IPS-20b (cell line): ENCODE measurements around the gene NOTUM.
"Not testable (repeated sequence)": the region's sequence is repeated elsewhere in the genome, so short reads cannot be mapped to it uniquely, and the experiment has no call there.

Experiments used
- H3K27ac ChIP-seq: one replicate; pipeline ENCODE4 v1.5.1; 2013; ENCODE audit warnings: low read length
- H3K27me3 ChIP-seq: 2 replicates; pipeline ENCODE4 v1.6.1; 2013; ENCODE audit warnings: mild to moderate bottlenecking, low read length, inconsistent platforms; ENCODE audit not compliant: insufficient read depth
- H3K36me3 ChIP-seq: 2 replicates; pipeline ENCODE4 v1.6.1; 2013; ENCODE audit warnings: low read depth, mild to moderate bottlenecking, inconsistent platforms, low read length, moderate library complexity; ENCODE audit not compliant: insufficient read depth
- H3K4me1 ChIP-seq: 2 replicates; pipeline ENCODE4 v1.6.1; 2013; ENCODE audit warnings: mild to moderate bottlenecking, control low read depth, inconsistent platforms, low read length, moderate library complexity; ENCODE audit not compliant: insufficient read depth
- H3K4me3 ChIP-seq: 2 replicates; pipeline ENCODE4 v1.5.1; 2013; ENCODE audit warnings: mild to moderate bottlenecking, low read length, inconsistent platforms
- H3K9ac ChIP-seq: 2 replicates; pipeline ENCODE4 v1.6.1; 2013; ENCODE audit warnings: low read depth, mild to moderate bottlenecking, inconsistent platforms, low read length, moderate library complexity
- H3K9me3 ChIP-seq: 2 replicates; pipeline ENCODE4 v1.6.1; 2013; ENCODE audit warnings: mild to moderate bottlenecking, low read depth, low read length, inconsistent platforms; ENCODE audit not compliant: insufficient read depth

NOTUM gene

DNA sequence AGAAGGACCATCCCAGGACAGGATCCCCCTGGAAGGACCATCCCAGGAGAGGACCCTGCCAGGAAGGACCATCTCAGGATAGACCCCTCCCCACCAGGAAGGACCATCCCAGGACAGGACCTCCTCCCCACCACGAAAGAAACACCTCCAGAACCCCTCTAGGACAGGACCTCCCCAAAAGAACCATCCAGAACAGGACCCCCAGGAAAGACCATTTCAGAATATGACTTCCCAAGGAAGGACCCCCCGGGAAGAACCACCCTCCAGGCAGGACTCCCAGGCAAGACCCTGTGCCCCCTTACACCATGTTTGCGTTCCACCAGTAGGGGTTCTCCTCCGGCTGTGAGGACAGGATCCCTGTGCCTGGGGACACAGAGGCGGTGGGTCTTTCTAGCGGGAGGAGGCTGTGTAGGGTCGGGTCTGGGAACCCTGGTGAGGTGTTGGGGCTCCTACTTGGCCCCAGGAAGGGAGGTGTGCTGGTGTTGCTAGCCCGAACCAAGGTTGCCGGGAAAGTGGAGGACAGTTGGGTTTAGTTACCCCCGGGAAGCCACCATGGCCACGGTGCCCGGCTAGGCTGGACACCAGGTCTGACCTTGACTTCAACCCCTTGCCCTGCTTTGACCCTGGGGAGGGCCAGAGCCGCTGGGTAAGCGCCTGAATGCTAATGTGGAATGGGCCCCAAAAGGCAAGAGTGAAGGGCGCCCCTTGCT is 2.2 kb downstream of the NOTUM start:
- Histone ChIP-seq H3K9me3 (no peaks in the 10 kb centered on the region), H3K4me3 (no peak overlapping the region), H3K27me3 (peaks cover 72% of the 10 kb centered on the region), H3K36me3 (no peaks in the 10 kb centered on the region), H3K9ac (no peak overlapping the region), H3K4me1 (no peaks in the 10 kb centered on the region), H3K27ac (no peak overlapping the region)

- Histone ChIP-seq H3K36me3 (no peaks in the 10 kb centered on the region), H3K27me3 (peaks cover 63% of the 10 kb centered on the region), H3K27ac (no peak overlapping the region), H3K9me3 (no peaks in the 10 kb centered on the region), H3K4me3 (no peak overlapping the region), H3K4me1 (no peaks in the 10 kb centered on the region), H3K9ac (no peak overlapping the region)
Observed at GRCh38 chr17:81957691-81958432, 3.1 kb downstream of the NOTUM start.

DNA sequence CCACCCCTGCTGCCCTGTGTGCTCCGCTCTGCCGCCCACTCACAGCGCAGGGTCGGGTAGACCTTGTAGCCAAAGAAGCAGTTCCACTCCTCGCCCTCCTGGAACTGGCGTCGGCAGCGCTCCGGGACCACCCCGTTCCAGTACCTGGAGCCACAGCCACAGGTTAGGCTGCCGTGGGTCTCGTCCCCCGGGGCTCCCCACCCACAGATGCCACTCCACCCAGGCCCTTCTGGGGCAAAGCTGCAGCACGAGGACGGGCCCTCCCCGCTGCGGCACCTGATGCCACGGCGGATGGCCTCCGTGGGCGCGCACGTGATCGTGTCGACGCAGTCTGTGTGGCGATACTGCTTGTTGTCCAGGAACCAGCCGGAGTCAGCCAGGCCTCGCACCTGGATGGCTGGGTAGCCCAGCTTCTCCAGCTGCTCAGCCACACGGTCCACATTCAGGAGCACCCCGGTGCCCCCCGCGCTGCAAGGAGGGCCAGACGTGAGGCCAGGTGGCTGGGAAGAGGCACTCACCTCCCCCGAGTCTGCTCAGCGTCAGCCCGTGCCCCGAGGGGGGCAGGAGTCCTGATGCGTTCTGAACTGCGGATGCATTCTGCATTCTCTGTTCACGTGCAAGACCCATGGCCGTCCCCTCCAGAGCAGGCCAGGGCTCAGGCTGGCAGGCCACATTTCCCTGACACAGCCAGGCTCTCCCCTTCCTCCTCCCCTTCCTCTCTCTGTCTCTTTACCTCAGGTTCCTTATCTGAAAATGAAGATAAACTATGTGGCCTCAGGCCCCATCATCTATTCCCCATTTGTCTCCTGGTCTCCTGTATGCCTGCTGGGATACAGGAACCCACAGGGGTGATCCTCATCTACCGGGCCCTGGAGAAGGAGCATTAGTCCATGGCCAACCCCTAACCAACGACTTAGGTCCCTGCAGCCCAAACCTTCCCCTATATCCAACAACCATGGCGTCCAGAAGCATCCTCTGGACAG is 4.1 kb downstream of the NOTUM start:
- Histone ChIP-seq H3K4me3 (no peak overlapping the region), H3K27me3 (peaks cover 53% of the 10 kb centered on the region), H3K27ac (no peak overlapping the region), H3K9ac (no peak overlapping the region), H3K4me1 (no peaks in the 10 kb centered on the region), H3K9me3 (no peaks in the 10 kb centered on the region), H3K36me3 (no peaks in the 10 kb centered on the region)

DNA sequence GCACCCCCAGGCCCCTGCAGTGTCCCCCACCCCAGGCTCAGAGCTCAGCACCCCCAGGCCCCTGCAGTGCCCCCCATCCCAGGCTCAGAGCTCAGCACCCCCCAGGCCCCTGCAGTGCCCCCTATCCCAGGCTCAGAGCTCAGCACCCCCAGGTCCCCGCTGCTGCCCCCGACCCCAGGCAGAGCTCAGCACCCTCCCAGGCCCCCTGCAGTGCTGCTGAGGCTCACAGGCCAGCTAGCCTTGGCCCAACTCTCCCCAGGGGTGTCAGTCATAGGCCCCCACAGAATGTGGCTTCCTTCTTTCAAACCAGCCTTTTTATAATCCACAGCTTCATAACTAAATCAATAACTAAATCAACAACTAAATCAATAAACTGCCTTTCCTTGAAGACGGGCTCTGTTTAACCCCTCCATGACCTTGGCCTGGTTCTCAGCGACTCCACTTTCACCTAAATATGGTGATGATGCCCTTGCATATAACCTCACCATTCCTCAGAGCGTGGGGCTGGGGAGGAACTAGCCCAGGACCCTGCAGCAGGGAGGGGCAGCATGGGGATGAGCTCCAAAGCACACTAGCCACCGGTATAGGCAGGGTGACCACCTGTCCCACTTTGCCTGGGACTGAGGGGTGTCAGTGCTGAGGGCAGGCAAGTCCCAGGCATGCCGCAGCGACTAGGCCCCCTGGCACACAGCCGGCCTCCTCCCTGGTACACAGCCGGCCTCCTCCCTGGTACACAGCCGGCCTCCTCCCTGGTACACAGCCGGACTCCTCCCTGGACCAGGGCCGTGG is 5.0 kb downstream of the NOTUM start:
- Histone ChIP-seq H3K9me3 (no peaks in the 10 kb centered on the region), H3K9ac (no peak overlapping the region), H3K4me3 (no peak overlapping the region), H3K36me3 (no peaks in the 10 kb centered on the region), H3K4me1 (no peaks in the 10 kb centered on the region), H3K27ac (no peak overlapping the region), H3K27me3 (peaks cover 45% of the 10 kb centered on the region)

DNA sequence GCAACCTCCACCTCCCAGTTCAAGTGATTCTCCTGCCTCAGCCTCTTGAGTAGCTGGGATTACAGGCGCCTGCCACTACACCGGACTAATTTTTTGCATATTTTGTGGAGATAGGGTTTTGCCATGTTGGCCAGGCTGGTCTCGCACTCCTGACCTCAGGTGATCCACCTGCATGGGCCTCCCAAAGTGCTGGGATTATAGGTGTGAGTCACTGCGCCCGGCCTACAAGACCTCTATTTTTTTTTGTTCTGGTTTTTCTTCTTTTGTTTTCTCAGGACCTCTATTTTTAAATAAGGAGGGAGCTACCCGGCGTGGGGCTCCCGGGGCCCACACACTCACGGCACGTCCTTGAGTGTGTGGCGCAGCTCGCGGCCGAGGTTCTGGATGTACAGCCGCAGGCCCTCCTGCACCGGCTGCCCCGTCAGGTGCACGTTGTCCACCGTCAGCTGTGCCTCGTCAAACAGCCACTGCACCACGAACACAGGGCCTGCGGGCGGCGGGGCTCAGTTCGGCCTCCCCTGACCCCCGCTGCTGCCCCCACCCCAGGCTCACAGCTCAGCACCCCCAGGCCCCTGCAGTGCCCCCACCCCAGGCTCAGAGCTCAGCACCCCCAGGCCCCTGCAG is 5.8 kb downstream of the NOTUM start:
- Histone ChIP-seq H3K4me1 (no peaks in the 10 kb centered on the region), H3K27me3 (peaks cover 39% of the 10 kb centered on the region), H3K36me3 (no peaks in the 10 kb centered on the region), H3K9me3 (no peaks in the 10 kb centered on the region), H3K9ac (no peak overlapping the region), H3K4me3 (no peak overlapping the region), H3K27ac (no peak overlapping the region)

GRCh38 chr17:81954131-81955057 is 6.6 kb downstream of the NOTUM start:
- Histone ChIP-seq H3K9ac (no peak overlapping the region), H3K4me1 (no peaks in the 10 kb centered on the region), H3K27ac (no peak overlapping the region), H3K36me3 (no peaks in the 10 kb centered on the region), H3K27me3 (peaks cover 31% of the 10 kb centered on the region), H3K9me3 (no peaks in the 10 kb centered on the region), H3K4me3 (no peak overlapping the region)

GRCh38 chr17:81953443-81953842 is 7.5 kb downstream of the NOTUM start:
- H3K27ac ChIP-seq, H3K4me3 ChIP-seq, H3K4me1 ChIP-seq, H3K9ac ChIP-seq, H3K36me3 ChIP-seq, H3K9me3 ChIP-seq: not testable (repeated sequence)
- H3K27me3 ChIP-seq, result peaks cover 22% of the 10 kb centered on the region

DNA sequence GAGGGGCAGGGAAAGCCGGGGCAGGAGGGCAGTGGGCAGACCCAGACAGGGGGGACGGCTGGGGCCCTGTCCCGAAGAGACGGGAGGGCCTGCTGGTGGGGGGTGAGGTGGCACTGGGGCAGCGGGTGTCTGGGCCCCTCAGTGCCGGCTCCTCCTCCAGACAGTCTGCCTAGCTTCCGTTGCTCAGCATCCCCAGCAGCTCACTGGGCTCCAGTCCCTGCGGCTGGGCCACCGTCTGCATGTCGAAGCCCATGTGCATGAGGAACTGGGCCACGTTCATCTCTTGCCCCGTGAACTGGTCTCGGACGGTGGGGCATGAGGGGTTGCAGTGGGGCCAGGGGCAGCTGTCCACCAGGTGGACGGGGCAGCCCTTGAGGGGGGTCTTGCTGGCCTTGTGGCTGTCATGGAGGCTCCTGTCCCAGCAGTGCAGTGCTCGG is 8.2 kb downstream of the NOTUM start:
- Histone ChIP-seq H3K4me3 (no peak overlapping the region), H3K27me3 (peaks cover 15% of the 10 kb centered on the region), H3K9me3 (no peaks in the 10 kb centered on the region), H3K9ac (no peak overlapping the region), H3K4me1 (no peaks in the 10 kb centered on the region), H3K27ac (no peak overlapping the region), H3K36me3 (no peaks in the 10 kb centered on the region)

GRCh38 chr17:81951785-81952684 is 9.0 kb downstream of the NOTUM start:
- Histone ChIP-seq H3K4me1 (no peaks in the 10 kb centered on the region), H3K4me3 (no peak overlapping the region), H3K27me3 (peaks cover 8% of the 10 kb centered on the region), H3K9ac (no peak overlapping the region), H3K36me3 (no peaks in the 10 kb centered on the region), H3K27ac (no peak overlapping the region), H3K9me3 (no peaks in the 10 kb centered on the region)
